Esophagus squamous epithelium (tissue), 5 donors: ENCODE data around the gene KRT38. TPM values are rescaled to one million over a fixed set of nuclear protein-coding genes. Genes with fewer than 3 reads are reported as not detected.

Source experiments
- DNase-seq: peaks from one replicate; lab custom pipeline; 2025; lab: John Stamatoyannopoulos, UW
- H3K27ac ChIP-seq, 4 donors: fragments of 200-600 bp; sonication (generic); one replicate each; pipeline ENCODE4 v1.5.1; 2016 to 2019; ENCODE audit warnings: mild to moderate bottlenecking in 1 of 4
- H3K27me3 ChIP-seq, 4 donors: fragments of 200-600 bp; sonication (generic); 1 replicate in 3 of 4; 2 replicates in 1 of 4; pipeline versions ENCODE4 v1.5.1 to v1.6.0; 2017 to 2021; ENCODE audit warnings: antibody characterized with exemption in 1 of 4
- H3K36me3 ChIP-seq, 3 donors: fragments of 200-600 bp; sonication (generic); one replicate each; pipeline ENCODE4 v1.5.1; 2016 to 2019
- H3K4me1 ChIP-seq, 3 donors: fragments of 200-600 bp; sonication (generic); one replicate each; pipeline ENCODE4 v1.5.1; 2017 to 2019
- H3K4me3 ChIP-seq, 4 donors: fragments of 200-600 bp; sonication (generic); 1 replicate in 3 of 4; 2 replicates in 1 of 4; pipeline ENCODE4 v1.5.1; 2016 to 2019; ENCODE audit warnings: mild to moderate bottlenecking in 2 of 4, moderate library complexity in 1 of 4
- H3K9me3 ChIP-seq, 3 donors: fragments of 200-600 bp; sonication (generic); one replicate each; pipeline ENCODE4 v1.5.1; 2016 to 2019
- POLR2A ChIP-seq, 4 donors: fragments of 450-650 bp; IDR thresholded peaks; one replicate each; pipeline ENCODE4 v1.6.1; 2017; ENCODE audit warnings: antibody characterized with exemption in 4 of 4, mild to moderate bottlenecking in 4 of 4, moderate library complexity in 3 of 4
- WGBS, 2 donors: methylation state at CpG; one replicate each; pipeline ENCODE4 v1.1.5; 2018; 5-methylcytosine and 5-hydroxymethylcytosine counted together
- intact Hi-C: fragments of 100-400 bp; cut with DNase I; formaldehyde crosslinking; loops from one replicate; pipeline ENCODE4 v1.15.0; 2022
- total RNA-seq, 4 donors: library from RNA; depleted of rRNA; stranded (reverse); fragments of >200 nt; gene quantifications; one replicate each; pipeline ENCODE4 v1.1.0, GENCODE V29; 2016
- TF ChIP-seq, protein P1 (sequence below), 6 experiments: fragments of 450-650 bp in 4 of 6; fragments of 200-600 bp in 2 of 6; sonication (generic) in 2 of 6; IDR thresholded peaks; one replicate each; pipeline ENCODE4 v1.5.1; 2016 to 2019; ENCODE audit warnings: antibody characterized with exemption in 6 of 6, mild to moderate bottlenecking in 4 of 6, moderate library complexity in 4 of 6
- donor health status: DM: yes; HTN: yes; CAD: no.

The KRT38 gene
- total RNA-seq, 4 donors from 2014 or later = 0.18 TPM; not detected in 3

- 86% methylated on average over 1 of the region's 1 CpG; no CpG with 5 or more reads in 1 of the 2 donors for WGBS, 2 donors
- DNase-seq = no peak
- TF ChIP-seq, protein P1, sequence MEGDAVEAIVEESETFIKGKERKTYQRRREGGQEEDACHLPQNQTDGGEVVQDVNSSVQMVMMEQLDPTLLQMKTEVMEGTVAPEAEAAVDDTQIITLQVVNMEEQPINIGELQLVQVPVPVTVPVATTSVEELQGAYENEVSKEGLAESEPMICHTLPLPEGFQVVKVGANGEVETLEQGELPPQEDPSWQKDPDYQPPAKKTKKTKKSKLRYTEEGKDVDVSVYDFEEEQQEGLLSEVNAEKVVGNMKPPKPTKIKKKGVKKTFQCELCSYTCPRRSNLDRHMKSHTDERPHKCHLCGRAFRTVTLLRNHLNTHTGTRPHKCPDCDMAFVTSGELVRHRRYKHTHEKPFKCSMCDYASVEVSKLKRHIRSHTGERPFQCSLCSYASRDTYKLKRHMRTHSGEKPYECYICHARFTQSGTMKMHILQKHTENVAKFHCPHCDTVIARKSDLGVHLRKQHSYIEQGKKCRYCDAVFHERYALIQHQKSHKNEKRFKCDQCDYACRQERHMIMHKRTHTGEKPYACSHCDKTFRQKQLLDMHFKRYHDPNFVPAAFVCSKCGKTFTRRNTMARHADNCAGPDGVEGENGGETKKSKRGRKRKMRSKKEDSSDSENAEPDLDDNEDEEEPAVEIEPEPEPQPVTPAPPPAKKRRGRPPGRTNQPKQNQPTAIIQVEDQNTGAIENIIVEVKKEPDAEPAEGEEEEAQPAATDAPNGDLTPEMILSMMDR (IDR thresholded peaks at IDR 0.05) = no peak
- no peak for TF ChIP-seq POLR2A (IDR thresholded peaks at IDR 0.05)
- Histone ChIP-seq H3K4me3 (no peak overlapping the region), H3K27me3 (no peaks in the 10 kb centered on the region), H3K36me3 (no peaks in the 10 kb centered on the region), H3K4me1 (peaks cover 12 to 55% (median 23%) of the 10 kb centered on the region in 3 donors), H3K9me3 (no peaks in the 10 kb centered on the region), H3K27ac (peak overlapping the region in 3 of 4 donors; percentile 14 to 73 (median 55))
- intact Hi-C loops = no loop called here
Observed at GRCh38 chr17:41455236-41455635, 14.5 kb upstream of the KRT38 start.

DNA sequence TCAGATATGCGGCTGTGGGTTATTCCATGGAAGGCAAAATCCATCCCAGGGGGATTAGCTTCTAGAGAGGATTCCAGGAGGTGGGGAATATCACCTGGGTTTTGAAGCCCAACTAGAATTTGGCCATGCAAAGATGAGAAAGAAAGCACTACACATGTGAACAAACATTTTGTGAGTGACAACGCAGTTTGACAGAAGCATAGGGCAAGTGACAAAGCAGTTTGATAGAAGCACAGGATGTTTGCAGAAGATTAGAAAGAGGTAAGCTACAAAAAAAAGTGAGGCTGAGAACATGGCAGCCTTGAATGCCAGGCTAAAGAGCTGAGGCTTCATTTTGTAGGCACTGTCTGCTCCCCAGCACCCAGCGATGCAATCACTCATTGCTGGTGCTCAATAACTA is 12.3 kb upstream of the KRT38 start:
- no peaks in the 10 kb centered on the region for H3K9me3 ChIP-seq
- no peak for TF ChIP-seq POLR2A (IDR thresholded peaks at IDR 0.05)
- TF ChIP-seq, protein P1 (IDR thresholded peaks at IDR 0.05) = no peak
- no peaks in the 10 kb centered on the region for H3K27me3 ChIP-seq
- H3K4me3 ChIP-seq = no peak overlapping the region
- H3K4me1 ChIP-seq = peaks cover 9 to 35% (median 23%) of the 10 kb centered on the region in 3 donors
- H3K36me3 ChIP-seq = no peaks in the 10 kb centered on the region
- H3K27ac ChIP-seq = no peak overlapping the region
- DNase-seq = no peak
- intact Hi-C loops = no loop called here
- WGBS, 2 donors = 86% methylated on average over 3 of the region's 3 CpGs

GRCh38 chr17:41452281-41452680 is 11.5 kb upstream of the KRT38 start:
- no peak overlapping the region for H3K4me3 ChIP-seq
- TF ChIP-seq, protein P1 (IDR thresholded peaks at IDR 0.05) = no peak
- no peak for TF ChIP-seq POLR2A (IDR thresholded peaks at IDR 0.05)
- H3K9me3 ChIP-seq = no peaks in the 10 kb centered on the region
- H3K36me3 ChIP-seq = no peaks in the 10 kb centered on the region
- 55 to 57% methylated on average over 4 of the region's 4 CpGs for WGBS, 2 donors
- H3K27me3 ChIP-seq = no peaks in the 10 kb centered on the region
- H3K4me1 ChIP-seq = peaks cover 9 to 27% (median 20%) of the 10 kb centered on the region in 3 donors
- H3K27ac ChIP-seq = no peak overlapping the region
- no peak for DNase-seq
- intact Hi-C loops = no loop called here

GRCh38 chr17:41451154-41451728 is 10.5 kb upstream of the KRT38 start:
- WGBS, 2 donors = 83 to 90% methylated on average over 2 of the region's 2 CpGs
- intact Hi-C loops = no loop called here
- no peak overlapping the region for H3K27ac ChIP-seq
- no peaks in the 10 kb centered on the region for H3K36me3 ChIP-seq
- H3K4me3 ChIP-seq = no peak overlapping the region
- no peaks in the 10 kb centered on the region for H3K27me3 ChIP-seq
- no peaks in the 10 kb centered on the region for H3K9me3 ChIP-seq
- no peak for DNase-seq
- peaks cover 5 to 17% (median 12%) of the 10 kb centered on the region in 3 donors for H3K4me1 ChIP-seq
- TF ChIP-seq, protein P1 (IDR thresholded peaks at IDR 0.05) = no peak
- TF ChIP-seq POLR2A (IDR thresholded peaks at IDR 0.05) = no peak

GRCh38 chr17:41449008-41449407 is 8.2 kb upstream of the KRT38 start:
- DNase-seq = no peak
- H3K4me1 ChIP-seq = no peaks in the 10 kb centered on the region
- TF ChIP-seq POLR2A (IDR thresholded peaks at IDR 0.05) = no peak
- TF ChIP-seq, protein P1 (IDR thresholded peaks at IDR 0.05) = no peak
- H3K27me3 ChIP-seq = peaks cover 0 to 18% (median 0%) of the 10 kb centered on the region in 4 donors
- no peaks in the 10 kb centered on the region for H3K36me3 ChIP-seq
- no peak overlapping the region for H3K4me3 ChIP-seq
- no peaks in the 10 kb centered on the region for H3K9me3 ChIP-seq
- WGBS, 2 donors = 81 to 96% methylated on average over 4 to 6 of the region's 6 CpGs
- H3K27ac ChIP-seq = no peak overlapping the region
- intact Hi-C loops = no loop called here
